ENCODE measurements around the gene CST3.
"Not testable (repeated sequence)": the region's sequence is repeated elsewhere in the genome, so short reads cannot be mapped to it uniquely, and the experiment has no call there.

CST3 gene

GRCh38 chr20:23641936-23642751, 4.4 kb upstream of the CST3 start:
- DNase-seq (ENCODE audit: low read depth), result no peak

- DNase-seq (ENCODE audit: low read depth), result no peak
Measured at GRCh38 chr20:23640671-23641667, 3.2 kb upstream of the CST3 start.

- DNase-seq (ENCODE audit: low read depth), result no peak
Measured at GRCh38 chr20:23640018-23640601, 2.4 kb upstream of the CST3 start.

- no peak for DNase-seq (ENCODE audit: low read depth)
Measured at GRCh38 chr20:23639490-23639958, 1.8 kb upstream of the CST3 start.

DNA sequence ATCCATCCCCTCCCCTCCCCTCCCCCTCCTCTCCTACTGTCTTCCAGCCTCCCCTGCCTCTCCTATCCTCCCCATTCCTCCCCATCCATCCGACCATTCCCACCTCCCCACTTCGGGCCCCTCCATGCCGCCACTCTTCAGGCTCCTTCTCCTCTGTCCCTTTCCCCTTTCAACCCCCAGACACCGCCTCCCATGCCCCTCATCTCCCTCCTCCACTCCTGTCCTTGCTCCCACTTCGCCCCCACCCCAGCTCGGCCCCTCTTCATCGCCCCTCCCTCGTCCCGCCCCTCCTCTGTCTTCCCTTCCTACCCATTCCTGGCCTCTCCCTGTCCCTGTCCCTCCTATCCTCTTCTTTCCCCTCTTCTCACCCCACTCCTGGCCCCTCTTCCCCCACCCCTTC, 554 bp upstream of the CST3 start:
- no peak for DNase-seq (ENCODE audit: low read depth)

DNA sequence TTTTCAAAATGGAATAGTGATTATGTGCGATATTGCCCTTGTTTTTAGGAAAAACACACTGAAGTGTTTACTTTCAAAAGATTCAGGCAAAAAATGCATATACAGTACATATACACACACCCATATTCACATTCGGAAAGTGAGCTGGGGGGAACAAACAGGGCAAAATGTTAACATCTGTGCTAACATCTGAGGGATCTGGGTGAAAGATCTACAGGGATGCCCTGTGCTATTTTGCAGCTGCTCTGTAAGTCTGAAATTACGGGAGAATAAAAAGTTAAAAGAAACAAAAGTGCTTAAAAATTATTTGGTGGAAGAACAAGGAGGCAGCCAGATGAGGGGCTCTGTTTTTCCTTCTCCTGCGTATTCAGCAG, 860 bp downstream of the CST3 start:
- DNase-seq (ENCODE audit: low read depth), result no peak

DNA sequence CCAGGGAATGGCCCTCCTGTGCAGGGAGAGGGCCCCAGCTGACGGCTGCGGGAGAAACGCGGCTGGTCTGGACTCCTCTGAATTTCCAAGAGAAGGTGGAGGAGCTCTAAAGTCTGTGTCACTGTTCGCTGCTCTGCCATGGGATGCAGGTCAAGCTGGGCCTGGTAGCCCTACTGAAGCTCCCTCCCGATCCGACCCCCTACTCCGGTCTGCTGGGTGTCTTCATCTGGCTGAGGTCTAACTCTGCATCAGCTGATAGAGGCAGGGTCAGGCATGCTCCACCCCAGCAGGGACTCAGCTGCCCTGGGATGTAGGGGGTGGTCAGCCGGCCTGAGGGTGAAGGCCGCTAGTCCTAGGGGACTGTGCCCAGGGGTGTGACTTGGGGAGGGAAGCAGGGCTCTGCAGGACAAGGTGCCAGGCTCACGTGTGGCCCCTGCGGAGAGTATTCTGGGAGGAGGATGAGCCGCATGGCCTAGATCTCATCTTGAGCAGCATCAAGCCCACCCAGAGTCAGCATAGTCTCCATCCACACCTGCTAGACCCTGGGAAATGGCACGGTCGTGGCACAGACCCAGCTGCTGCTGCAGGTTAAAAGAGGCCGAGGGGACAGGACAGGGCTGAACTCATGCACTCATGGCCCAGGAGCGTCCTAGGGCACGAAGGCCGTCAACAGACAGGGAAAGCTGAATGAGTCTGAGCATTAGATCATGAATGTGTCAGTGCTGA, 1.4 kb downstream of the CST3 start:
- no peak for DNase-seq (ENCODE audit: low read depth)

DNA sequence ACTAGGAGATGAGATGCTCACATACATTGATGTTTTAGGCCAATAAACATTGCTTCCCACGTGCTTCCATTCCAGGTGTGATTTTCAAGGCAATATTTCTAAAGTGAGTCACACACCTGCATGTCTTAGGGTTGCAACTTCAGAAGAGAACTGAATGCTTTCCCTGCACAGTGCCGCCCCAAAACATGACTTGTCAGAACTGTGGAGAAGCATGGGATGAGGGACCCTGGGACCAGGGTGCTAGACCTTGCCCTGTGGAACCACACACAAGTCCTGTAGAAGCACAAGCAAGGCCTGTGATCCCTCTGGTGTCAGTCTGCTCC, 2.0 kb downstream of the CST3 start:
- not testable (repeated sequence) for DNase-seq (ENCODE audit: low read depth)

GRCh38 chr20:23634985-23635767, 2.6 kb downstream of the CST3 start:
- DNase-seq (ENCODE audit: low read depth), result no peak

- no peak for DNase-seq (ENCODE audit: low read depth)
Measured at GRCh38 chr20:23634044-23634801, 3.5 kb downstream of the CST3 start.

DNA sequence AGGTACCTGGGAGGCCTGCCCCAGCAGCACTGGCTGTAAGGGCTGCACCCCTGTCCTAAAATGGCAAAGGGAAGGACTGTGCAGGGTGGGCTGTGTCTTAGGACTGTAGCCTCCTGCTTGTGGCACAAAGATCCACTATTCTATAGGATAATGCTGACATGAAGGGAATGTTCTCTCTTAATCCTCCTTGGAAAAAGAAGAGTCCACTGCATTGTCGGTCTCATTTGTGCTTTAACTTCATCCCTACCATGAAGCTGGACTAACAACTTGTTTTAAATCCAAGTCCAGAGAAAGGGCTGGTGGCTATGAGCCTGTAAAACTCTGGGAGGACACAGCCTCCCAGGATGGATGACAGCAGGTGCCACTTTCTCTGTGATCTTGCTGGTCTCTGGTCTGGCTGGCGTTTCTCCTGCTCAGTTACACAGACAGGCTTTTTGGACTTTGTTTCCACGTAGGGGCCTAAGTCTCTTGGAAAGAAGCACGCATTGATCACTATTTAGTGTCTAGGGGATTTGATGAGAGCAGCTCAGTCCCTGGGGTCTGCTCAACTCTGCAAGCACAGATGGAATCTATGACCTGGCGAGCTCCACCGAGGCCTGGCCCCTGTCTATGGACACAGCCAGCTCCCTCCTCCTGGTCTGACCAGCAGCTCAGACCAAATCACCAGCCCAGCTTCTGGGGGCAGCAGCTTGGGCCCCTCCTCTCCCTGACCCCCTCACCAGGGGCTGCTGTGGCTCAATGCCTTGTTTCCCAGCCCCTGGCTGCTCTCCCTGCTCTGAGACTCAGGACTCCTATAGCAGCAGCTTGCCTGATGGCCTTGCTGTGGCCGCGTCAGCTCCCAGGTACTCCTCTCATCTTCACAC, 4.8 kb downstream of the CST3 start:
- DNase-seq (ENCODE audit: low read depth), result no peak

DNA sequence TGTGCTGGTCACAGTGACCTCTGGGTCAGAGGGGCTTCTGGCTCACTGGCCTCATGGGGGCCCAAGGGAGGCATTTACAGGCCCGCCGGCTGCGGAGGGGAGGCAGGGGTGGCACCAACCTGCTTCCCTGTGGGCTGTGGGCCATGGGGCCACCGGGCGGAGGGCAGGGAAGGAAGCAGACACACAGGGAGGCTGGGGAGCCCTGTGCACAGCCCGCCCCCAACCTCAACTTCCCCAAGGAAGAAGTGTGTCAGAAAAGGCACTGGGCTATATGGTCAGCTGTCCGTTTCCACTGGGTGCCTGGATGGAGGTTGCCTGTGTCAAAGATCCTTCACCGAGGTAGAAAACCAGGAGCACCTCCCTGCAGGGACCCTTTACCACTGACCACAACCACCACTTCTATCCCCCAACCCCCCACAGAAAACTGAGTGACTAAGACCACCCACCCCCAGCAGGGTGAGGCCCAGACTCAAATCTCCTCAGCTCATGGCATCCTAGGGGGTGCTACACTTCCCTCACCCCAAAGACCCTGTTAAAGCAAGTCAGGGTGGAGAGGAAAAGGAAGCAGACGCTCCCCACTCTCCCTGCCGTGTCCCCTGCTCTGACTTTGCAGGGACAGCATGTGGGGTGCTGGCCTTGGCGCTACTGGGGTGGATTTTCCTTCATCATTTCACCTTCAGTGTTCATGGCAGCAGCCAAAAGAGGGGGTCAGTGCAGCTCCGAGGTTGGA, 5.6 kb downstream of the CST3 start:
- DNase-seq (ENCODE audit: low read depth), result no peak

DNA sequence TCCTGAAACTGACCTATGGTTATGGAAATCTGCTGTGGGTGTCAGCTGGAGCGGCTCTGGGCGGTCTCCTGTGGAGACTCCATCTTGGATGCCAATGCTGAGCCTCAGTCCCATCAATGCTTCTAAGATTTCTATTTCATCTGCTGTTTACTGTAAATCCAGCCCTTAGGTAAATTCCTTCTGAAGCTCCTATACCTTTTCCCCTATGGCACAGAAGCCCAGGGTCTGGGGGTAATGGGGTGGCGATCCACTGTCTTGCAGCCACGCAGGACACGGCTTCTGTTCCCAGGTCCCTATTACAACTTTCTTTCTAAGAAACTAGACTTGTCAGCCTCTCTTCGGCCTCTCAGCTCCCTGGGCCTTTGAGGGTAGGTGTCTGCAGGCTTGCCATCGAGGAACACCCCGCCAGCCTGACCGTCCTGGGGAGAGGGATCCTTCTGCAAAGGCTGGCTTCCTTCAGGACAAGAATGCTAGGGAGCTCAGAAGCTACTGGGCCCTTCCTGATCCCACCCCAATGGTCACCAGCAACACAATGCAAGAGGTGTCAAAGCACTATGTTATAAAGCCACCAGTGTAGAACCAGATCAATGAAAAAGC, 6.4 kb downstream of the CST3 start:
- DNase-seq (ENCODE audit: low read depth), result no peak

DNA sequence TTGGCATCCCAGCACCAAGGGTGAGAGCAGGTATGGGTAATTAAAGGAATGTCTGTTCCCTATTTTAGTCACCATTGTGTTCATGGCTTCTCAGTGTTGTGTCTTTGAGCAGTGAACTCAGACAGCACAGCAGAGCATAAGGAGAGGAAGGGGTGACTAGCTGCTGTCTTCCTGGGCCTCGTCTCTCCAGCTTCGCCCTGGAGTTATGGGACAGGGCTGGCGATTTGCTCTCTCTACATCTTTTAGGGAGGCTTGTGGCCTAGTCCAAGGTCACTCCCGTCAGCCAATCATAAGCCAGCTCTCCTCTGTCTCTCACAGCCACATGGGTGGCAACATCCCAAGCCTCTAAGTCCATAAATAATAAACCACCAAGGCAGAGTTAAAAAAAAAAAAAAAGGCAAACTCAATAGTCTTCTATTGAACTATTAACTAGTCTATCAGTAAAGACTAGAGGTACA, 7.3 kb downstream of the CST3 start:
- DNase-seq (ENCODE audit: low read depth), result no peak

GRCh38 chr20:23629542-23630391, 8.0 kb downstream of the CST3 start:
- DNase-seq (ENCODE audit: low read depth), result no peak

DNA sequence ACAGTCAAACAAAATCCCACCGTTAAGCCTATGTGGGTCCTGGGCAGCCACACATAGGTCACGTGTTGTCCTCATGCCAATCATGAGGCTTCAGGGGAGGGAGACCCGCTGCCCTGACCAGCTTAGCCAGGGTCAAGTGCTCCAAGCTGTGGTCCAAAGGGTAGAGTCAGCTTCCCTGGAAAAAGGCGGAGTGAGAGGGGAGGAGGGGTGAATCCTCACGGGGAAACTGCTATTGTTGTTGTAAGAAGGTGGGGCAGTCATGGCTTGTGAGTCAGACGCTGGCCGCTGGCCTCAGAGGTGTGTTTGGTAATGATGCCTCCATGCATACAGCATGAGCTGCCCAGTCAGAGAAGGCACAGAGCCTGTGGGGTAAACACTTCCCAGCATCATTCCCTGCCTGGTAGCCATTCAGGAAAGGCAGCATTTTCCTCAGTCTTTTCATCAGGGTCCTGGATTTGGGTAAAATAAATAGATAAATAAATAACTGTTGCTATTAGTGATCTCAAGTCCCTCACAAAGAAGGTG, 8.7 kb downstream of the CST3 start:
- DNase-seq (ENCODE audit: low read depth), result no peak

DNA sequence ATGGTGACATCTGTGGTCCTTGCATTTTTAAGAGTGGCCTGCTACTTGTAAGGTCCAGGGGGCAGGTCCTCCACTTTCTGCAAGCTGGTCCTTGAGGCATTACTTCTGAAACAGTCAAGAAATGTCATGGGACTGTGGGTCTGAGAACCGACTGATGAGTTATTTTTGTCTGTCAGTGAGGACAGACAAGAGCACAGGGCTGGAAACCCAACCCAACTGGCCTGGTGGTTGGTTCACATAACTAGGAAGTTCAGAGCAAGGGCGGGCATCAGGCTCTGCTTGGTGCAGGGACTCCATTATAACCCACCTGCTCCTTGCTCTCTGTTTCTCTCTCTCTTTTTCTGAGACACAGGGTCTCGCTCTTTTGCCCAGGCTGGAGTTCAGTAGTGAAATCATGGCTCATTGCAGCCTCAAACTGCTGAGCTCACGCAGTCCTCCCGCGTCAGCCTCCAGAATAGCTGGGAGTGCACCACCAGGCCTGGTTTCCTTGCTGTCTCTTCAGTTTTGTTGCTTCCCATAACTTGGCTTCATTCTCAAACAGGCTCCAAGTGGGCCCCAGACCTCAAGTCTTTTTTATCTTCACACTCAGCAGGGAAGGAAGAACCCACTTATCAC, 9.2 kb downstream of the CST3 start:
- DNase-seq (ENCODE audit: low read depth), result no peak

Measured in activated gamma-delta T cell treated with anti-CD3 and anti-CD28 coated beads, Interleukin-2, amount 50 U/mL, for 16 hours (primary cell).